HEK293T (cell line): ENCODE results near the gene KANSL1.

ENCODE experiments used
- ARNT ChIP-seq: fragments of 450-650 bp; IDR thresholded peaks from 2 replicates; pipeline ENCODE4 v1.6.1; 2017; ENCODE audit warnings: mild to moderate bottlenecking
- BHLHE40 ChIP-seq: fragments of 450-650 bp; IDR thresholded peaks from 2 replicates; pipeline ENCODE4 v1.6.1; 2016; ENCODE audit warnings: mild to moderate bottlenecking, moderate library complexity, borderline replicate concordance
- ELF4 ChIP-seq: fragments of 450-650 bp; IDR thresholded peaks from 2 replicates; pipeline ENCODE4 v1.6.1; 2017; ENCODE audit warnings: antibody characterized with exemption
- FOXA1 ChIP-seq: fragments of 450-650 bp; IDR thresholded peaks from 2 replicates; pipeline ENCODE4 v1.6.1; 2016; ENCODE audit warnings: mild to moderate bottlenecking
- FOXK2 ChIP-seq: fragments of 450-650 bp; IDR thresholded peaks from 2 replicates; pipeline ENCODE4 v1.6.1; 2016; ENCODE audit warnings: mild to moderate bottlenecking
- FOXM1 ChIP-seq: fragments of 450-650 bp; IDR thresholded peaks from 2 replicates; pipeline ENCODE4 v1.6.1; 2017; ENCODE audit warnings: mild to moderate bottlenecking, borderline replicate concordance
- HDGF ChIP-seq: fragments of 450-650 bp; IDR thresholded peaks from 2 replicates; pipeline ENCODE4 v1.6.1; 2017; ENCODE audit warnings: antibody characterized with exemption, borderline replicate concordance
- L3MBTL2 ChIP-seq: fragments of 450-650 bp; conservative IDR thresholded peaks from 2 replicates; pipeline ENCODE4 v1.6.1; 2016; ENCODE audit warnings: mild to moderate bottlenecking
- NFRKB ChIP-seq: fragments of 450-650 bp; IDR thresholded peaks from 2 replicates; pipeline ENCODE4 v1.6.1; 2016; ENCODE audit warnings: mild to moderate bottlenecking, moderate library complexity
- SP1 ChIP-seq: fragments of 450-650 bp; IDR thresholded peaks from 2 replicates; pipeline ENCODE4 v1.6.1; 2017
- SUZ12 ChIP-seq: fragments of 450-650 bp; IDR thresholded peaks from 2 replicates; pipeline ENCODE4 v1.6.1; 2016; ENCODE audit warnings: mild to moderate bottlenecking
- ZNF384 ChIP-seq: fragments of 450-650 bp; IDR thresholded peaks from 2 replicates; pipeline ENCODE4 v1.6.1; 2016
- TF ChIP-seq, protein P1 (sequence below): fragments of 450-650 bp; IDR thresholded peaks from 2 replicates; pipeline ENCODE4 v1.6.1; 2016

DNA sequence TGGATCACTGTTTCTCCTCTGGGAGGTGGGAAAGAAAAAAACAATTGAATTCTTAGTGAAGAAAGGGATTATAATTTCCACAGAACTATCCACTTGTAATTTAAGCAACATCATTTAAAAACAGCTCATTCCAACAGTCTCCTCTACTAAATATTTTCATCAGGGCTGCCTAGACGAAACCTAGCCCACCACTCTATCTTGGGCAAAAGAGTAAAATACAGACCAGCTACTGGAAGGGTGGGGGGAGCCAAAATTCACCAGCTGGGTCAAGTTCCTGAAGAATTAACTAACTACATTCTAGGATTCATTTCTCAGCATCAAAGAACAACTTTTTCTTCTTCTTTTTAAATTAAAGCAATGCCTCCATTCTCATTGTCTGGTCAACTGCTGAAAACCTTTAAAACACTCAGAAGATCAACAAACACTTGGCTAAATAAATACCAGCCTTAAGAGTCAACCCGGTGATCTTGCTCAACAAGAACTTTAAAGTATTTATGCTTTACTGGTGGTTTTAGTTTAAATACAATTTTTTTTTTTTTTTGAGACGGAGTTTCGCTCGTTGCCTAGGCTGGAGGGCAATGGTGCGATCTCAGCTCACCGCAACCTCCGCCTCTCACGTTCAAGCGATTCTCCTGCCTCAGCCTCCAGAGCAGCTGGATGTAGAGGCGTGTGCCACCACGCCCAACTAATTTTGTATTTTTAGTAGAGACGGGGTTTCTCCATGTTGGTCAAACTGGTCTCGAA lies 25.2 kb downstream of the KANSL1 start:
- no peak for TF ChIP-seq FOXM1
- TF ChIP-seq ELF4 = no peak
- TF ChIP-seq ZNF384 = no peak
- TF ChIP-seq HDGF = no peak
- TF ChIP-seq, protein P1, sequence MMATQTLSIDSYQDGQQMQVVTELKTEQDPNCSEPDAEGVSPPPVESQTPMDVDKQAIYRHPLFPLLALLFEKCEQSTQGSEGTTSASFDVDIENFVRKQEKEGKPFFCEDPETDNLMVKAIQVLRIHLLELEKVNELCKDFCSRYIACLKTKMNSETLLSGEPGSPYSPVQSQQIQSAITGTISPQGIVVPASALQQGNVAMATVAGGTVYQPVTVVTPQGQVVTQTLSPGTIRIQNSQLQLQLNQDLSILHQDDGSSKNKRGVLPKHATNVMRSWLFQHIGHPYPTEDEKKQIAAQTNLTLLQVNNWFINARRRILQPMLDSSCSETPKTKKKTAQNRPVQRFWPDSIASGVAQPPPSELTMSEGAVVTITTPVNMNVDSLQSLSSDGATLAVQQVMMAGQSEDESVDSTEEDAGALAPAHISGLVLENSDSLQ = no peak
- no peak for TF ChIP-seq SP1
- TF ChIP-seq NFRKB = no peak
- no peak for TF ChIP-seq FOXK2
- TF ChIP-seq SUZ12 = no peak
- TF ChIP-seq L3MBTL2 = no peak
- TF ChIP-seq ARNT = no peak
- TF ChIP-seq FOXA1 = no peak
- no peak for TF ChIP-seq BHLHE40
